Stimulated activated CD4-positive, alpha-beta T cell treated with anti-CD3 and anti-CD28 coated beads, TNF-alpha, amount 100 ng/mL, for 48 hours (primary cell): ENCODE measurements around the gene VWCE.

Experiments
- DNase-seq, 3 donors: peaks; one replicate each; pipeline ENCODE4 v3.0.0-alpha.2; 2020; ENCODE audit warnings: low read depth in 3 of 3

VWCE gene

DNA sequence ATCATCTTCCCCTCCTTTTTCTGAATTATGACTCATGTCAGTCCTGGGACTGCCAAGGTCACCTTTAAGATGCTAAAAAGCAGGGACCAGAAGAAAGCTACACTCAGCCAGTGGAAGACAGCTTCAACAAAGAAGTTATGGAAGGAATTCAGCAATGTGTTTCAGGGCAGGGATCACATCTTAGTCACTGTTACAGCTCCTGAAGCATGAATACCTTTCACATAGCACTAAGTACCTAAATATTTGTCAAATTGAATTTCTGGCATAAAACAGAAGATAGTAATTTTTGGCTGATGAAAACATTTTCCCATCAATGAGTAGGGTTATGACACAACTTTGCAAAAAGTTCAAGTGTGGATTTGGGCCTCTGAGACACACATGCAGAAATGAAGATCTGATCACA, 32.6 kb upstream of the VWCE start:
- no peak for DNase-seq

DNA sequence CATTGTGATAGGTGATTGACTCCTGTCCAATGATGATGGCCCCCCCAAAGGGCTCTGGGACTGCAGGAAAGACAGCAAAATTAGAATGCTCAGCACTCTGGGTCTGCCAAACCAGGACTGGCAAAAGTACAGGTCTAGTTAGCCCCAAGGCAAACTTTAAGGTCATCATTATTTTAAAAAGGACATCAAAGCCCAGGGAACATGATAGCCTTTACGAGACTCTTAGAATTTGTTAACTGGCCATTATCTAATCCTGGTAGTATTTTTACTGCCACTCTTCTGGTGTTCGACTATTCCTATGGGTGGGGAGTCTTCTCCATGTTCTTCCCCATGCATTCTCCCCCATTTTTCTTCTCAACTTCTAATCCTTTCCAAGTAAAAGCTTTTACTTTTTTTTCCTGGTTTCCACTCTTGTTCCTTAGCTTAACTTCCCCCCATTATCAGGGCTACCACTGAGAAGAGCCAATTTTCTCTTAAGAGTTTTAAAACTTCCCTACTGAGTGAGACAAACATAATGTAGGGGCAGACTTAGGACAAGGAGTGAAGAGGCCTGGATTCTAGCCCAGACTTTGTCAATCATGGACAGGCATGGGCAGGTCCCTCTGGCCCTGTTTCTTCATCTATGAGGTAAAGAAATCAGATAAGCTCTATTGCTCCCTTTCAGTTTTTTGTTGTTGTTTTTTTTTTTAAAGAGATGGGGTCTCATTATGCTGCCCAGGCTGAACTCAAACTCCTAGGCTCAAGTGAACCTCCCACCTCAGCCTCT, 30.7 kb upstream of the VWCE start:
- DNase-seq, result no peak

DNA sequence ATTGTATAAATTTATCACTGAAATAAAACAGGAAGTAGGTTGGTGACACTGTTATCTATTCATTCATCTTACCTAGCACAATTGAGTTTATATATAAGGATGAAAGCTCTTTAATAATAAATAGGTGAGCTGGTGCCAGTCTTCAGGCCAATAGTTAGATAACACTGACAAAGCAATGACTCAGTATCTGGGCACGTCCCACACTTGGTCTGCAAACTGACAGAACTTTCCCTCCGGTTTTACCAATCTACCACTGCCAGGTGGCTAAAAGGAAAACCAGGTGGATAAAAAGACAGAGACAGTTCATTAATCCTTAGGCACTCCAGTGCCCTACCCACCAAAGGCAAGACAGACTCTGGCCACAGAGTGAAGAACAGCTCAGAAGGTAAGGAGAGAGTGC, 20.1 kb upstream of the VWCE start:
- DNase-seq, result no peak

DNA sequence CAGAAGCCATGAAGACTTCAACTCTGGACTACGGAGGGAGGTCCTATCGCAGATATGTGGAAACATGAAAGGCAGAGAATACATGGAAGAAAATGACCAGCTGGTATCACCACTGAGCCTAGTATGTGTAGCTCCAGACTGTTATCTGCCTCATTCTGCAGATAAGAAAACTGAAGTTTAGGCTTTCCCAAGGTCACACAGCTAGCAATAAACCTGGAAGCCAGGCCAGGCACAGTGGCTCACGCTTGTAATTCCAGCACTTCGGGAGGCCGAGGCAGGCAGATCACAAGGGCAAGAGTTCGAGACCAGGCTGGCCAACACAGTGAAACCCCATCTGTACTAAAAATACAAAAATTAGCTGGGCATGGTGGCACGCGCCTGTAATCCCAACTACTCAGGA, 15.6 kb upstream of the VWCE start:
- no peak for DNase-seq

DNA sequence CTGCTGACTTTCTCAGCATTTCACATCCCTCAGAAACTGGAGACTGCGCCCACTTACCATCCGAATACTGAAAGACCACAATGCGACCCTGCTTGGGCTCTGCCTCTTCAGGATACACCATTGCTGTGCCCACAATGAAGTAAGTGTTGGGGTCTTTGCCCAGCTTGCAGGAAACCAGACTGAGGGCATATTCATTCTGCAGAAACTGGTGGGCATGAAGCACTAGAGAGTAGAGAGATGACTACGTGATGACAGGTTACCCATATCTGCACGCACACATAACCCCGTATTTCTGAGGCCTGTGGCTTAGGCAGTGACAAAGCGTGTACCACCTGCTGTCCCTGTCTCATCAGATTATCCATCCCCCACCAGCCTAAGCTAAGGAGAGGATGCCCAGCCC, 14.6 kb upstream of the VWCE start:
- no peak for DNase-seq

DNA sequence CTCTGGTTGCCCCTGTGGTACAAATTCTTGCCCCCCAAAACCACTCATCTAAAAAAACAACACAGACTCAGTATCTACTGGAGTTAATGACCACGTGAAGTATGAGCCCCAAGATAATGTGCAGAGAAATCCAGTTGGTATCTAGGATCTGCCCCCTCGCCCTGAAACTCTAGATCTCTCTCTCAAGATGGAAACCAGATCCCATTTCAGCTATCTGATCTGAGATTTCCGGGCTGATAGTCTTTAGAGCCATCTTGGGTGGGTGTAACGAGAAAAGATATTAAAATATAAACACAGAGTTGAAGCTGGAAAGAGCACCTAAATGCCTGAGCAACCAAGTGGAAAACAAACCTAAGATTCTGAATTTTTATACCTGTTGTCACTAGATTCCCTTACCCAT, 14.0 kb upstream of the VWCE start:
- DNase-seq, result no peak

DNA sequence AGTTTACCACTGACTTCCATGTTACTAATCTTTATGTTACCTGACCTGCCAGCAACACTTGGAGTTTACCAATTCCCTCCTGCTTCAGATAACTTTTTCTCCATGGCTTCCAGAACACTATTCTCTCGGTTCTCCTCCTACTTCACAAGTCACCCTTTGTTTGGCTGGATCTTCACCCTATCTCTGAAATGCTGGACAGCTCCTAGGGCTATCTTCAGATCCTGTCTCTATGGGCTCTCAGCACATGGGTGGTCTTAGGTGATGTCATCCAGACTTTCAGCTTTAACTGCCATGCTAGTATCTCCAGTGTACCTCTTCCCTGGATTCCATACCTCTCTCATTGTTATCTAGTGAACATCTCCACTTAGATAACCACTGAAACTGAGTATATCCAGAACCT, 12.2 kb upstream of the VWCE start:
- DNase-seq, result no peak

DNA sequence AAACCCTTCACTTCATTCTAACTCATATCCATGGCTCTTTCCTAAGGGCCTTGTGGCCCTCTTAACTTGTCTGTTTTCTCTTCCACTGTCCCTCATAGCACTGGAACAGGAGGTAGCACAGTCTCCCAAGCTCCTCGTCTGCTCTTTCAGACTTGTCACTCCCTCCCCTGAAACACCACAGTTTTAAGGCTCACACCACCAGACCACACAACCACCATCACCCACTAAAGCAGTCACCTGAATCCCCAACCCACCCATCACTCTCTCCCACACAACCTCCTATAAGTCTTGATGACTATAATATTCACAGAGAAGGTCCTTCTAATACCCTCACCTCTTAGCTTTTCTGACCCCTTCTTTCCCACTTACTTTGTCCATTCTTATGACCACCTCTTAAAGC, 11.1 kb upstream of the VWCE start:
- DNase-seq, result no peak

DNA sequence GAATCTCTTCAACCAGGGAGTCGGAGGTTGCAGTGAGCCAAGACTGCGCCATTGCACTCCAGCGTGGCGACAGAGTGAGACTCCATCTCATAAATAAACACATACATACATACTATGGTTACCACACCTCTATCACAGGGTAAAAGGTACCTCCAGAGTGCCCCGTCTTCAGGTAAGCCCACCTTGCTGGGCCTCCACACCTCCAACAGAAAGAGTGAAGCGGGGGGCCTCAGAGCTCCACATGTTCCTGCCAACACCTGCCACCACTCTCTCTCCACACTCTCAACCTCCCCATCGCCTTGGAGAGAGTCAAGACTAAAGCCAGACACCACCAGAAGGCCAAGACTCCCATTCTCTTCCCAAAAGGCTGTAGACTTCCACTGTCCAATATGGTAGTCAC, 10.3 kb upstream of the VWCE start:
- DNase-seq, result no peak

DNA sequence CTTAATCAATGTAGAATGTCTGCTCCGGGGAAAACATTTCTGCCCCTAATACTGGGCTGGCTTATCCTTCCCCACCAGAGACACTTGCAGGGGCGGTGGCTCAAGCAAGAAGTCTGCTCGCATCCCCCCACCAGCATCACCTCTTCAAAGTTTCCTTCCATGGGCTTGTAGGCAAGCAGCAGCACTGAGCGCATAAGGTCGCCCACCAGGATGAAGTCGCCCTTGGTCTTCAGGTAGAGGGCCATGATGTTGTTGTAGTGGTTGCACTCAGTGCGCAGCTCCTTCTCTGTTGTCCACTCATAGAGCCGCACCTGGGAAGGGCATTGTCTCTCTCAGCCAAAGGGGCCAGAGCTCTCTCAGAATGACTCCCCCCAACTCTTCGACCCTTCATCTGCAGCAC, 8.6 kb upstream of the VWCE start:
- DNase-seq, result no peak

DNA sequence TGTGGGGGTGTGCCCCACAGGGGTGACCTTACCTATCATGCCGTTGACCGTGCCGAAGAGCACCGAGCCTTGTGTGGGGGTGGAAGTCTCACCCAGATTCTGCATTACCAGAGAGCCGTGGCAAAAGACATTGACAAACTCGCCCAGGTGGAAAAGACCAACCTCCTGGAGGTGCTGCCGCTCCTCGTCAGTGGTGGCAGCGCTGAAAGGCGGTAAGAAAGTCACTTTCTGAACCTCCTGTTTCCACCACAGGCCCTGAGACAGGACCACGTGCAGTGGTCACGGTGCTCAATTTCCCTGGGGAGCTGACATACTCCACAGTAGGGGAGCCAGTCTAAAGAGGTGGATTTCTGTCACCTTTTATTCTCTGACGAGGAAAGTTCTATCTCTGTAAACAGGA, 7.4 kb upstream of the VWCE start:
- no peak for DNase-seq

DNA sequence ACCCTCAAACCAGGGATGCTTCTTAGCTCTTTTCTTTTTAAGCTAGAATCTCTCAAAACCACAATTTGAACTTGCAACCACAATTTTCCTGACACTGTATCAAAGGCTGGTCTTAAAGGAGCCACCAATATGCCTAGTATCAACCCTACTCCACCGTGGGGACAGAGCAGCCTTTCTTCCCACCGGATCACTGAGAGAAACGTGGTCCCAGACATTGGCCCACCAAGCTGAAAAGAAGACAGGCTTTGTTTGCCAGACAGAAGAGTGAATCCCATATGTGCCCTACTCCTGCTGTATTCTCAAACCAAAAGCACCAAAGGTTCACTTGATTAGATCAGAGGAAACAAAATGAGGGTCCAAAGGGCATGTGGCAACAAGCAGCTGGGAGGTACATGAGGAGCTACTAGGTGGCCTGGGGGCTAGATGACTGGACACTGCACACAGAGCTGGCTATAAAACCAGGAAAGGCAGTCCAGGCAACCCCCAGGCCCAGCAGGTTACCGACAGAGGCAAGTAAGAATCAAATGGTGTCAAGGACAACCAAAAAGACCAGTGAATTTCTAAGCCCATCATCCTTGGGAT, 3.6 kb upstream of the VWCE start:
- DNase-seq, result no peak

DNA sequence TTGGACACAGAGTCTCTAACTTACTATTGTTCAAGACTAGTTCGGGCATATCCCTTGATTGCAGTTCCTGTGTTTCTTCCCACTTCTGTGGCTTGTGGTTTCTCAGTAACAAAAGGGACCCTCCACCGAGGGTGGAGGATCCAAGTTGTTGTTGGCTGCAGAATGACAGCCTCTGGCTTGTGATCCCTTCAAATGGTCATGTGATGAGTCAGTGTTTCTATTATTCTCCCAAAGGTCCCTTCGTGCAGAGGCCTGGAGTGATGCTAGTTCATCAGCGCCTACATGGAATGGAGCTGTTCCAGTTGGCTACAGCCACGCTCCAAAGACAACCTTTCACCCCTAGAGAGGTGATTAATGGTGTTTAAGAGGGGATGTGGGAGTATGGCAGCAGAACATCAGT, 2.6 kb upstream of the VWCE start:
- DNase-seq, result no peak

DNA sequence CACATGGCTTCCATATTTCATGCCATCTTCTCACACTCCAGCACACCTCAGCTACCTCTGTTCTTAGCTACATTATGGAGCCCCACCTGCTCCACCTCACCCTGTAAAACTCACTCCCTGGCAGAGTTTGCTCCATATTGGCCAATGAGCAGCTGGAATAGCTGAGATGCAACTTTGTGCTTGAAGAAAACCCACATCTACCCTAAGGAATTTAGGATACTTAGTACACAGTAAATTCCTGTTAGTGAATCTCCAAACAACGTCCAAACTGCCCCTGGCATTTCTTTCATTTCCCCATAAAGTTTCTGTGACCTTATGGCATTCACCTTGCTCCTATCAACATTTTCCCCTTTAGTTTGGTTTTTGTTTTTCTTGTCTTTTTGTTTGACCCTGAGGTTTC, 2.2 kb upstream of the VWCE start:
- DNase-seq, result no peak

DNA sequence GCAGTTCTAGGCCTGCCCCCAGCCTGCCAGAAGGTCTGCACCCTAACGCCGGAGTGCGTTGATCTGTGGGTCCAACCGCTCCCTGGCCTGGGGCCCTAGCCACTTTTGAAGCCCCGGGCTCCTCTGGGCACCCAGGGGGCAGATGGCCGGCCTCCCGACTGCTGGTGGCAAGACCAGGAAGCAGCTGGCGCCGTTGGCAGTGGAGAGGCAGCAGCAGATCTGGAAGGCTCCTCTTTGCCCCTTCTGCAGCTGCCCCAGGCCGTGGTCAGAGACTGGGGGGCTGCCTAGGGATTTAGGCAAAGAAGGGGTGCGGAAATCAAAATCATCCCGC, 445 bp upstream of the VWCE start:
- no peak for DNase-seq

DNA sequence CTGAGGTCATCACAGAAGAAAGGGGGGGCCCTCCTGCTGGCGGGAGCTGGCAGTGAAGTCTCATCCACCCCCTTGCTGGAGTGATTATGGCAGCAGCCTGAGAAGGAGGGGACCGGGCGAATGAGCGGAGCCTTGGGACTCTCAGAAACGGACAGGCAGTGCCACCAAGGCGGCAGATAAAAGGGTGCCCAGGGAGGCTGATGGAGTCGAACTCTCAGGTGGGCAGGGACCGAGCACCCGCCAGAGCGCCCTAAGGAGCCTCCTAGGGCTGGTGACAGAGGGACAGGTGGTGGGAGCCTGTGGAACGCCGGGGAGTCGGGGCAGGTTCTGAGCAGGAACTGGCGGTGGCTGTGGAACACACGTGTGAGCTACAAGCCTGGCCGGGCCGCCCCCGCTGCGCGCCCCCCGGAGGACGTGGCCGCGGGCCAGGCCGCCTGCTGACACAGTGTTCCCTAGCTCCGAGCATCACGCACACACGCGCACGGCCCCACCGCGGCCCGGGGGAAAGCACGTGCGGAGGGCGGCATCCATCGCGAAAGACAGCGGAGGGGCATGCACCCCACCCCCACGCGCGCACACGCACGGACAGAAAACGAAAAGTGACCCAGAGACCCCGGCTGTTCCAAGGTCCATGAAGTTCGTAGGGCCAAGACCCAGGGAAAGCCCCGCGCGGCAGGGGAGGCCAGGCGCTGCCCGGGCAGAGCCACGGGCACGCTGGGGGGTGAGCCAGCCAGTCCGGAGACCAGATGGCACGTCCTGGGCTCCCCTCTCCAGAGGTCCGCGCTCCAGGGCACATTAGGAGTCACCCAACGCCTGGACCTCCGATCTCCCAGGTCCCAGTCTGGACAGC, 1.0 kb downstream of the VWCE start:
- peak in 2 of 3 donors; percentile 22 to 29 for DNase-seq

DNA sequence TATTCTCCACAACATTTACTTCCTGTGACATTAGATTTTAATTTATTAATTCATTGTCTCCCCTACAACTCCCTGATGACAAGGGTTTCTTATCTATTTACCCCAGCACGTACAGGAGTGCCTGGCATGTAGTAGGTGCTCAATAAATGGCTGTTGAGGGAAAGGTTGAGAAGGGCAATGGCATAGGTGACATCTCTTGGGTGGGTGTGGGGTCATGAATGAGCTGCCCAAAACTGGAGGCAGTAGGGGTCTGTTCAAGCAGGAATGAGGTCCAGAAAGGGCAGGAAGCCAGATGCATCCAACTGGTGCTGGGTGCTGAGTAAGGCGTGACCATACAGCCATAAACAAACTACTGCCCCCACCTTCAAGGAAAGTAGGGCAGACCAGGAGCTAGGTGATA, 2.8 kb downstream of the VWCE start:
- no peak for DNase-seq

DNA sequence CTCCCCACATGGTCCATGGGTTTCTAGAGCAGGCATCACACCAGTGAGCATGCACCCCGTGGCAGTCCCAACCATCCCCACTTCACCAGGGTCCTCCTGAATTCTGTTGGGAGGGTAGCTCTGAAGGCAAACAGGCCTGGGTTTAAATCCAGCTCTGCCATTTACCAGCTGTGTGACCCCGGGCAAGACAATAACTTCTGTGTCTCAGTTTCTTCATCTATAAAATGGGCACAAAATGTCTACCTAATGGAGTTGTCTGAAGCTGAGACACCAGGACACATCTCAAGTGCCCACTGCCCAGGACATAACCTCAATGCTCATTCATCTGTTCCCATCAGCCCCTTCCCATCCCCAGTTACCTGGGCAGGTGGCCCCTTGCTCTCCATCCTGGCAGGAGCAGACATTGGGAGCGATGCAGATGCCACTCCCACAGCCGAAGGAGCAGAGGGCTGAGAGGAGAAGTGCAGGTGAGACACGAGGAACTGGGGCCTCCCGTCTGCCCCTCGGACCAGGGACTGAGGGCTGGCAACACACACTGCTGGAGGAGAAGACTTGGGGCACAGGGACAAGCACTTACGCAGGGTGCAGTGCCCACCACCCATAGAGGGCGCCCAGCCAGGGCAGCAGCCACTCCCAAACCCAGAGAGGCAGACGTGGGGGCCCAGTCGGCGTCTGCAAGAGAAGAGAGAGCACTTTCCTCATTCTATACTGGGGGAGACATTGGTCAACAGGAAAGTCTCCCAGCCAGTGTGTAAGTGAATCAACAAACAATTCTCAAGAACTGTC, 4.0 kb downstream of the VWCE start:
- DNase-seq, result no peak

DNA sequence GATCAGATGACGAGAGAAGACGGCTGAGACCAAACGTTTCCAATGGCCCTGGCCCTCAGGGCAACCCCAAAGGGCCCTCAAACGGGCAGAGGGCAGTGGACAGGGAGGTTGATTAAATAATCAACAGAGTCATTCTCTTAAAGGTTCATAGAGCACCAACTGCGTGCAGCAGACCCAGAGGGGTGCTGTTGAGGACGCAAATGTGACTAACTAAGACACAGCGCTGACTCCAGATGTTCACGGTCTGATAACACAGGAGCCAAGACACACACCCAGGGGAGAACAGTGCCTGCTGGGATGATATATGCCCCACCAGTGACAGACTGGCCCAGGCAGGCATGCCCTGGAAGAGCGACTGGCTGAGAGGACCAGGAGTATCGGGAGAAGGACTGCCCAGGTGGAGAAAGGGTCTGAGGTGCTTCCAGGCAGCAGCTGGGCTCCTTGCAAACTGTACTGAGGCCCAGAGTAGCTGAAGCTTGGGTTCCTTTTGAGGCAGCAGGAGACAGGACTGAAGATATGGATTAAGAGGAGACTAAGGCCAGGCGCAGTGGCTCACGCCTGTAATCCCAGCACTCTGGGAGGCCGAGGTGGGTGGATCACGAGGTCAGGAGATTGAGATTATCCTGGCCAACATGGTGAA, 7.7 kb downstream of the VWCE start:
- DNase-seq, result no peak

DNA sequence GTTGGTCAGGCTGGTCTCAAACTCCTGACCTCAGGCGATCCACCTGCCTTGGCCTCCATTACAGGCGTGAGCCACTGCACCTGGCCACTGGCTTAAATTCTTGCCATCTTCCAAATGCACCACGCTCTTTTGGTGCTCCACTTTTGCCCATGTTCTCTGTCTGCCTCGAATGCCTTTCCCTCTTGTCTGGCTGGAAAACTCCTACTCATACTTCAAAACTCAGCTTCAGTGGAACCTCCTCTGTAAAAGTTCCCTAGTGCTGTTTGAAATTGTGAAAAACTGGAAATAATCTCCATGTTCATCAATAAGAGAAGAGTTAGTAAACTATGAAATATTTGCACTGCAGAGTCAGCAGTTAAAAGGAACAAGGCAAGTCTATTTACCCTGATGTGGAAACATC, 11.5 kb downstream of the VWCE start:
- DNase-seq, result no peak

DNA sequence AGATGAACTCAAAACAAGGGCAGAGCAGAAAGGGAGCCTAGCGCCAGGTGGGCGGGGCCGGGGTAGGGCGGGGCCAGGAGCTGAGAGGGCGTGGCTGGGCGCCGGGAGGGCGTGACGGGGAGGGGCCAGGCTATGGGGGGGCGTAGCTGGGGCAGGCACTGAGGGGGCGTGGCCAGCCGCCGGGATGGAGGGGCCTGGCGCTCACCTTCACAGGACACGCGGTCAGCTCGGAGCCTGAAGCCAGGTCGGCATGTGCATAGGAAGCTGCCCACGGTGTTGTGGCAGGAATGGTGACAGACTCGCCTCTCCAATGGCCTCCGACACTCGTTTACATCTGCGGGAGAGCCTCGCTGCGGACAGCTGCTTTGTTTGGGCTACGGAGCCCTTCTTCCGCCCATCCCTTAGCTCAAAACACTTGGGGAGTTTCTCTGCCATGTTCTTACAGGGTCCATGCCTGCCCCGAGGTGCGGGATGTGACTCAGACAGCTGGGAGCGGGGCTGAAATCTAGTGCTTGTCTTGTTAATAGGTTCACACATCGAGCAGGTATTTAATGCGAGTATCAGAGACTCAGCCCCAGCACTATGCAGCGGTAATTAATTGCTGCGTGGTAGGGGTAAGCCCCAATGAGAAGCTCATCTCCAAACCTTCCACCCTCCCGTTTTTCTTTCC, 13.4 kb downstream of the VWCE start:
- peak in 2 of 3 donors; percentile 15 for DNase-seq
